Measurements from ENCODE around the gene ZSWIM8.

ZSWIM8 gene

GRCh38 chr10:73841061-73841421, 55.6 kb downstream of the ZSWIM8 start:
- DNase-seq (ENCODE audit: low spot score) = no peak

GRCh38 chr10:73841526-73842285, 56.3 kb downstream of the ZSWIM8 start:
- DNase-seq (ENCODE audit: low spot score) = no peak

GRCh38 chr10:73842349-73842748, 56.9 kb downstream of the ZSWIM8 start:
- no peak for DNase-seq (ENCODE audit: low spot score)

DNA sequence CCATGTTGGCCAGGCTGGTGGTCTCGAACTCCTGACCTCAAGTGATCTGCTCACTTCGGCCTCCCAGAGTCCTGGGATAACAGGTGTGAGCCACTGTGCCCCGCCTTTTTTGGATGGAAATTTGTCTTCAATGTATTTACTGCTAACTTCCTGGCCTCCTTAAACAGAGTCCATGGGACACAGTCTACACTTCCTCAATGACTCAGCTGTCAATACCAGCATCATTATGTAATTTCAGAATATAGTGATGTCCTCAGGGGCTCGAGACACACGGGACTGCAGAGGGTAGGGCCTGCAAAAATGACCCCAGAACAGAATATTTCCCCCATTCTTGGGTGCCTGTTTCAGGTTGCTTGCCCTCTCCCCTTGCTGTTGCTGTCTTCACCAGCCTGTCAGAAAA, 57.9 kb downstream of the ZSWIM8 start:
- no peak for DNase-seq (ENCODE audit: low spot score)

DNA sequence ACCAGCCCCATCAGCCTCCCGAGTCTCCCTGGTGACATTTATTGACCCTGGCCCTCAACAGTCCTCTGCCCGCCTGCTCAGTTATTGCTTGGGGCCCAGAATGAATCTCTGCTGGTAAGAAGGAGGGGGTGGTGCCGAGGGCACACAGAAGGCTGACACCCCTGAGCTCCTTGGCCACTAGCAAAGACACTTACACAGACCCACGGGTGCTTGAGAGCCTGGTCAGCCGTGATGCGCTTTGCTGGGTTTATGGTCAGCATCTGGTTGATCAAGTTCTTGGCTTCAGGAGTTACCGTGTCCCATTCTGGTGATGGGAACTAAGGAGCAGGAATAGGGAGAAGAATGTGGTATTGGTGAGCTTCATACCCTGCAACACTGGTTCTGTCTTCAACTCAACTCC, 61.6 kb downstream of the ZSWIM8 start:
- no peak for DNase-seq (ENCODE audit: low spot score)

DNA sequence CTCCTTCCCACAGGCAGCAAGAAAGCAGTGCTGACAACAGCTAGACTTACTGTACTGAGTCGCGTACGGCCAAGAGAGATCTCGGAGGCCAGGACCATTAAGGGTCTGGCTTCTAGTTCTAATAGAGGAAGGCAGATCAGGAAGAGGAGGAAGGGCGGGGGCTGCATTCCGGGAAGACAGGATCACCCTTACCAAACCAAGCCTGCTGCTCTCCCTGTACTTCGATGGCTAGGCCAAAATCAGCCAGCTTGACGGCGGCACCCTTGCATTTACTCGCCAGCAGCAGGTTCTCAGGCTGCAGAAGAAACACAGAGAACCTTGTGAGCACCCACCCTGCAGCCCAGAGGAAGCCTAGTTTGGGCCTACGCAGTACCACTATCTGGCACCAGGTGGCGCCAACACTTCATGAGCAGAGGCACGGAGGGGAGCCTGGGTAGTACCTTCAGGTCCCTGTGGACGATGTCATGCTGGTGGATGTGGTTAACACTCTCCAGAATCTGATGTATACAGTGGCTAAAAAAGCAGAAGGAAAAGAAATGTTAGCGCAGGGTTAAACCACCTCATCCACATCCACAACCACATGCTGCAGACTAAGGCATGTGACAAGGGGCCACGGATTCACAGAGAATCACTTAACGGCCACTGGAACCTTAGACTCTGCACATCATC, 63.5 kb downstream of the ZSWIM8 start:
- peak; percentile 68 for DNase-seq (ENCODE audit: low spot score)

DNA sequence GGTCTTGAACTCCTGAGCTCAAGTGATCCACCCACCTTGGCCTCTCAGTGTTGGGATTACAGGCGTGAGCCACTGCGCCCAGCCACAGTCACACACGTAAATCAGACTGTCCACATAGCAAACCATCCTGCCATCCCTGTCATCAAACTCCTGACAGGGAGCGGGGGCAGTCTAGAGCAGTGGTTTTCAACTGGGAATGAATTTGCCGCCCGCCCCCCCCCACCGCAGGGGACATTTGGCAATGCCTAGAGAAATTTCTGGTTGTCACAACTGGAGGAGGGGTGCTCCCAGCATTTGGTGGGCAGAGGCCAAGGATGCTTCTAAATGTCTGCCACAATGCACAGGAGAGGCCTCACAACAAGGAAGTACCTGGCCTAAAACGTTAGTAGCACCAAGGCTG, 64.8 kb downstream of the ZSWIM8 start:
- no peak for DNase-seq (ENCODE audit: low spot score)

DNA sequence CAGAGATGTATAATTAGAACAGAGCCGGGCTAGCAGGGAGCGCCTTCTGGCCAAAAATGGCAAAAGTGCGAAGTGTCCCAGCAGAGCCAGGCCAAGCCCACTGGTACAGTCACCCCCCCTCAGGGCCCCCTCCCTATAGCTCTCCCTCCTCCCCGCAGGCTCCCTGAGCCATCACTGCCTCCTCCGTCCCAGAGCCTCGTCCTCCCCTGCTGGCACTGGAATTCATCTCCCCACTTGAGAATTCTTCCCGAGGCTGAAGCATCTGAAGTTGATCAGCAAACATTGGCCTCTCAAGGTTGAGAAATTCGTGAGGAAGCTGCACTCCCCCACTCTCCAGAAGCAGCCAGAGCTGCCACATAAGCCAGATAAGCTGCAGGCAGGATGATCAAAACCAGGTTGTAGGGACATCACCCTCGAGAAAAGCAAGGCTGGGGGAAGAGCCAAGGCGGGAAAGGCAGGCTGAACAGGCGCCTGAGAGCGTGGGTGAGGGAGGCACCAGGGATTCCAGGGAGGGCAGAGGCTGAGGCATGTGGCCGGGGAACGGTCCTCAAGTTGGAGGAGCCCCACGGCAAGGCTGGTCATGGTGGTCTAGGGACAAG, 65.6 kb downstream of the ZSWIM8 start:
- DNase-seq (ENCODE audit: low spot score) = no peak
